GM18526 (cell line): Measurements from ENCODE around the gene TSHZ2.

Experiments used
- POLR2A ChIP-seq: IDR thresholded peaks from 3 replicates; pipeline ENCODE4 v1.6.1; 2011; ENCODE audit not compliant: insufficient read length; ENCODE audit errors: extremely low read depth

Gene TSHZ2

DNA sequence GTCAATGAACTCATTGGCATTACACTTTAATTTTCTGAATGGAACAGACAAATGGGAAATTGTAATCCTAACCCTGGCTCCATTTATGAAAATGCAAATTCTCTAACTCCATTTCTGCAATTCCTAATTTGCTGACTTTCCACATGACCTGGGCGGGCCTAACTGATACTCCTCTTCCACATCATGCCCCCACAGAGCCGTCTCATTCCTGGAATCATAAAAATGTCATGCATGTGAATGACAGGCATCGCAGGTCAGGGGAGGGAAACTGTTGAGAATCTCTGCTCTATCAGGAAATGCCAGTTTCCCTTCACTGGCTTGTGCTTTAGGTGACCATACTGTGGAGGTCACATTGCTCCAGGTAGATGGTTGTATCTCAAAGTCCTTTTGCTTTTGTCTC lies 456.4 kb downstream of the TSHZ2 start:
- no peak for TF ChIP-seq POLR2A

- no peak for TF ChIP-seq POLR2A
These were observed 456.8 kb downstream of the TSHZ2 start for GRCh38 chr20:53428996-53429395.

DNA sequence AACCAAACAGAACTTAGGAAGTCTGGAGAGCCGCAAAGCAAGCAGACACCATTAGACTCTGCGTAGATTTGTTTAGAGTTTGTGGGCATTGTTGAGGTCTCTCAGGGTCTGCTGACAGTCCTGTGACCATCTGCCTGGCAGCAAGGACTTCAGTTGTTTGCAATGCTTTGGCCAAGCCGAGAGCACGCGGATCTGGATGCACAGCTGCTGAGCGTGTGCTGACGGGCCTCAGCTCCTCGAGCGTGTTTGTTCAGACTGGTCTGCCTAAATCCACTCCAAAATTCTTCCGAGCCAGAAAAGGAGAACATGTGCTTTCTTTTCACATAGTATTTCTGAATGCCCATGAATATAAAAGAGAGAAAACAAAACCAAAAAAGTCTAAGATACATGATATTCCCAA lies 462.5 kb downstream of the TSHZ2 start:
- TF ChIP-seq POLR2A, result no peak

DNA sequence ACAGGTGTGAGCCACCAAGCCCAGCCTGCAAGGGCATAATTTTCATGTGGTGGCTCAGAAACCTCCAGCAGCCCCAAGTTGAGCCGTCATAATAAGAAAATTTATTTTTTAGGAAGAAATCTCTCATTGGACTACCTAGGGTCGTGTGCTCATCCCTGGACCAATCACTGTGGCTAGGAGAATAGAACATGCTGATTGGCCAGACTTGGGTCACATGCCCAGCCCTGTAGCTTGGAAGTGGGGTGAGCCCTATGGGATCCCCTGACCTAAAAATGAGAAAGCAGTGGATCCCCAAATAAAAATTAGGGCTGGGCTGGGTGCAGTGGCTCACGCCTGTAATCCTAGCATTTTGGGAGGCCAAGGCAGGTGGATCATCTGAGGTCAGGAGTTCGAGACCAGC lies 466.2 kb downstream of the TSHZ2 start:
- no peak for TF ChIP-seq POLR2A

- TF ChIP-seq POLR2A, result no peak
These were observed 466.9 kb downstream of the TSHZ2 start for GRCh38 chr20:53439046-53439445.

GRCh38 chr20:53439616-53440015 lies 467.5 kb downstream of the TSHZ2 start:
- TF ChIP-seq POLR2A, result no peak

- TF ChIP-seq POLR2A, result no peak
These were observed 472.4 kb downstream of the TSHZ2 start for GRCh38 chr20:53444401-53445149.

DNA sequence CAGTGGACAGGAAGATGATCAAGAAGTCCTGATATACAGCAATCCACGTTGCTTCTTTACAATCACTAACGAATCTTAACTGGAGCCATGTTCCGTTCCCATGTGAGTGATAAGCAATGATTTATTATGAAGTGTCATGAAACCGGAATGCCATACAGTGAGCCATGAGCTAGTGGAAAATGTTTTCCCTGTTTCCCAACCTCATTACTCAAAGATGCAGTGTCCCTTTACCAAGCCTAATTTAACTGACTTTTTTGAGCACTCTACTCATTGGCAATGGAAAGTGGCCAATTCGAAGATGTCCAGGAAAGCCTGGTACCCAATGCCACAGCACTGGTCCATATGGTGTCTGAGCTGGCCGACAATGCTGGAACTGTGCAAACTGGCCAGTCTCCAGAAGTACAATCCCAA lies 473.2 kb downstream of the TSHZ2 start:
- TF ChIP-seq POLR2A, result no peak

GRCh38 chr20:53445932-53446331 lies 473.8 kb downstream of the TSHZ2 start:
- TF ChIP-seq POLR2A, result no peak

GRCh38 chr20:53447316-53447715 lies 475.2 kb downstream of the TSHZ2 start:
- no peak for TF ChIP-seq POLR2A

DNA sequence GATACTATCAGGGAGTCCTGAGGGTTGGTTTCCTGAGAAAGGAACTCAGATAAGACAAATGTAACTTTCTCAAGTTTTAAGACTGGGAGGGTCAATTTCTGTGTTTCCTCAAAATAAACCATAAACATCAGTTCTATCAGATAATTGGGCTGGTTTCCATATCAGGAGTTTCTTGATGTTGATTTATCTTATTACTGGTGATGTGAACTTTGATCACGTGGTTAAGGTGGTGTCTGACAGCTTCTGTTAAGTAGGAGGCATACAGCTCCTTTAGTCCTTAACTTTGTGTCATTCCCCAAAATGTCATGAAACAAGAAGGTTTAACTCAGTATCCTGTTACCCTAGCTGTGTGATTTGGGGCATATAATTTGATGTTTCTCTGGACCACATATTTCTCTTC lies 476.3 kb downstream of the TSHZ2 start:
- TF ChIP-seq POLR2A, result no peak

DNA sequence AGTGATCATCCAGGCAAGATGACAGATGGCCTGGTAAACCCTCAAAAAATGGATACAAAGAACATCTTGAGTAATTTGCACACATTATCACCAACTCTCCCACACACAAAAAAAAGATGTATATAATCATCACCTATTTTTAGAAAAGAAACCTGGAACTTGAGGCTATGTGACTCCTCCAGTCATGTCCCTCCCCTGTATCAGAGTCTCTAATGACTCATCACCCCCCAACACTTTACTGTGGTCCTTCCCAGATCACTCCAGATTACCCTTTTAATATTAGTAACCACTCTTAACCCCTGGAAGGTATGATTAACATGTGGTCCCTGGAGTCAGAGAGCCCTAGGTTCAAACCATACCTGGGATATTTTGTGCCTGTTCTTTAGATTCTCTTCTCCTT lies 476.7 kb downstream of the TSHZ2 start:
- no peak for TF ChIP-seq POLR2A

DNA sequence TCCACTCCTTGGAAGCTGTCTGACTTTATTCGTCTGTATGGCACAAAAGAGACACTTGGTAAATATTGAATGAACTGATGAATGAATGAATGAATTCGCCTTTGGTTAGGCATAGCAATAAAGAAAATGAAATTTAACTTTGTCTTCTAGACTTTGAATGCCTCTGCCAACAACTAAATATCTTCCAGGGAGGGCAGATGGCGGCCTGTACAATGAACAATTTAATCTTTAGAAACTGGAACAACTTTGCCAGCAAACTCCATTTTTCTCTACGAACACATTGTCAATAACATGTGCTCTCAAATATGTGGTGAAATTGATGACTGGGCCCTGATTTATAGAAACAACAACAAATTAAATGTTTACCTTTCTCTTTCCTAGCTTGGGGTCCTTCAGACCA lies 480.9 kb downstream of the TSHZ2 start:
- no peak for TF ChIP-seq POLR2A

DNA sequence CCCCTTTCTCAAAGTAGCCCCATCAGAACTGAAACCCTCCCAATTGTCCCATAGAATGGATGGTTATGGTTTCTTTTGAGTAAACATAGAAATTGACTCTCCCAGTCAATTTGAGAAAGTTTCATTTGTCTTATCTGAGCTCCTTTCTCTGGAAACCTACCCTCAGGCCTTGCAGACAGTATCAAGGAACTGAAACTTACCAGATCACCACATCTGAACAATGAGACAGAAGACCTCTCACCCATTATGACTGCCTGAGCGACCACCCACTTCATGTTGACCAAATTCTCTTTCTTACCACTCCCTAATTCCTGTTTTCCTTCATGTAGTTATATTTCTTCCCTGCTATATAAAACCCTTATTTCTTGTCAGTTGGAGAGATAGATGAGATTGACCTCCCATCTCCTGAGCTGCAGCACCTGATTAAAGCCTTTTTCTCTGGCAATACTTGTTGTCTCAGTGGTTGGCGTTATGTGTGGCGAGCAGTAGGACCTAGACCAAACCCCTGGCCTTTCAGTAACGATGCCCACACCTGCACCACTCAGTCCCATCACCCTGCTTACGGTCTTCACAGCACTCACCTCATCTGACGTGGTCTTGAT lies 482.6 kb downstream of the TSHZ2 start:
- no peak for TF ChIP-seq POLR2A

DNA sequence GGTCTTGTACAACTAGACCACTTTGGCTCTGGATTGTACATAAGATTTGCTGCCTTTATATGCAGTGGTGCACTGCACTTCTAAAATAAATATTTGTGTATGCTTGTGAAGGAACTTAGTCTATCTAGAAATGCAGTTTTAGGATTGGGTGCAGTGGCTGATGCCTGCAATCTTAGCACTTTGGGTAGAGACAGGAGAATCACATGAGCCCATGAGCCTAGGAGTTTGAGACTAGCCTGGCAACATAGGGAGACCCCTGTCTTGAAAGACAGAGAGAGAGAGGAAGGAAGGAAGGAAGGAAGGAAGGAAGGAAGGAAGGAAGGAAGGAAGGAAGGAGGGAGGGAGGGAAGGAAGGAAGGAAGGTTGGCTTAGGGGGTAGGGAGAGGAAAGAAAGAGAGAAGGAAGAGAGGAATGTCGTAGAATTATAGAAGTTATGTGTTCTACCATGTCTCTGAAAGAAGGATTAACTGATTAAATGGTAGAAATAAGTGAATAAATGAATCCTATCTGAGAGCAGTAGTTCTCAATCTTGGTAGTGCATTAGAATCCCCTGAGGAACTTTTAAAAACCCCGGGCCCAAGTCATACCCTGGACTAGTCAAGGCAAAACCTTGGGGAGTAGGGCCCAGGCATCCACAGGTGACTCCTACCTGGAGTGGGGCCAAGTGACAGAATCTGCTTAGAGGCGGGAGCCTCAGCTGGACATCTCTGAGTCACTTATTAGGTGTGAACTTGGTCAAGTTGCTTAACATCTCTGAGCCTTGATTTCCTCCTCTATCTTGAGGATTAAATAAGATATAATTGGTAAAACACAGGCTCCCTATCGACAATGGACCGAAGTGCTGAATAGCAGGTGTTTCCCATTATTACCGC lies 491.2 kb downstream of the TSHZ2 start:
- TF ChIP-seq POLR2A, result no peak

GRCh38 chr20:53466279-53466678 lies 494.1 kb downstream of the TSHZ2 start:
- no peak for TF ChIP-seq POLR2A
